Lung (tissue), 12 donors: Measurements from ENCODE around the gene ABHD5. TPM values are rescaled to one million over a fixed set of nuclear protein-coding genes. Genes with fewer than 3 reads are reported as not detected.

Source experiments
- ATAC-seq: fragments of 200-7000 bp; cut with Tn5 transposase; one replicate; pipeline ENCODE4 v1.9.1; 2020; ENCODE audit warnings: moderate number of reproducible peaks; ENCODE audit not compliant: insufficient read depth, low FRiP score
- DNase-seq, 3 donors: peaks; one replicate each; pipeline ENCODE4 v3.0.0-alpha.2; 2013 to 2017
- H3K27ac ChIP-seq, 2 donors: one replicate each; pipeline ENCODE4 v1.5.1; 2013; ENCODE audit warnings: mild to moderate bottlenecking in 2 of 2, moderate library complexity in 2 of 2, control low read depth in 1 of 2, inconsistent platforms in 1 of 2, low read depth in 1 of 2, low read length in 1 of 2
- H3K27me3 ChIP-seq, 3 donors: one replicate each; pipeline ENCODE4 v1.5.1; 2013; ENCODE audit warnings: low read length in 2 of 3; ENCODE audit not compliant: control insufficient read depth in 3 of 3, insufficient read depth in 3 of 3
- H3K36me3 ChIP-seq, 4 donors: one replicate each; pipeline ENCODE4 v1.5.1; 2013; ENCODE audit warnings: low read length in 4 of 4, mild to moderate bottlenecking in 1 of 4, moderate library complexity in 1 of 4; ENCODE audit not compliant: control insufficient read depth in 4 of 4, insufficient read depth in 4 of 4
- H3K4me1 ChIP-seq, 5 donors: one replicate each; pipeline ENCODE4 v1.5.1; 2013; ENCODE audit warnings: low read length in 5 of 5, mild to moderate bottlenecking in 2 of 5, moderate library complexity in 1 of 5; ENCODE audit not compliant: control insufficient read depth in 5 of 5, insufficient read depth in 5 of 5
- H3K4me3 ChIP-seq: one replicate; pipeline ENCODE4 v1.5.1; 2013; ENCODE audit warnings: mild to moderate bottlenecking, control low read depth, moderate library complexity
- H3K9ac ChIP-seq, 2 donors: one replicate each; pipeline ENCODE4 v1.5.1; 2013; ENCODE audit warnings: low read length in 2 of 2, control low read depth in 1 of 2; ENCODE audit not compliant: insufficient read depth in 1 of 2
- H3K9me3 ChIP-seq, 4 donors: one replicate each; pipeline ENCODE4 v1.5.1; 2013; ENCODE audit warnings: low read length in 3 of 4, mild to moderate bottlenecking in 1 of 4, moderate library complexity in 1 of 4; ENCODE audit not compliant: control insufficient read depth in 4 of 4, insufficient read depth in 3 of 4
- WGBS, 2 donors: extraction: QIAGEN DNeasy Blood & Tissue Kit; methylation state at CpG; one replicate each; pipeline ENCODE4 v1.1.7; 2013; 5-methylcytosine and 5-hydroxymethylcytosine counted together
- polyA plus RNA-seq, 2 donors: library from polyadenylated mRNA; stranded (reverse); fragments of 200-250 nt; gene quantifications; one replicate each; pipeline ENCODE4 v1.2.1, GENCODE V29; 2013
- total RNA-seq, 2 donors: library from RNA; depleted of rRNA in 1 of 2; stranded (reverse); fragments of >200 nt in 1 of 2; gene quantifications; one replicate each; pipeline ENCODE4 v1.2.1, GENCODE V29; 2014 to 2021
- TF ChIP-seq, protein P1 (sequence below): IDR thresholded peaks from 2 replicates; pipeline ENCODE4 v1.5.1; 2012; ENCODE audit warnings: mild to moderate bottlenecking; ENCODE audit errors: control extremely low read depth, extremely low read depth
- donor health status: control.
- donor health status: control.
- donor health status: Bipolar disorder and iron deficiency.
- donor health status: healthy.
- donor health status: DM: yes; HTN: yes; CAD: no.

The ABHD5 gene
- total and polyA plus RNA-seq, 4 donors: 18.3 to 31.4 (median 30.9) TPM

GRCh38 chr3:43670635-43671522 lies 19.9 kb upstream of the ABHD5 start:
- no peaks in the 10 kb centered on the region for H3K36me3 ChIP-seq
- no peaks in the 10 kb centered on the region for H3K9me3 ChIP-seq
- H3K27ac ChIP-seq: no peak overlapping the region
- TF ChIP-seq, protein P1, sequence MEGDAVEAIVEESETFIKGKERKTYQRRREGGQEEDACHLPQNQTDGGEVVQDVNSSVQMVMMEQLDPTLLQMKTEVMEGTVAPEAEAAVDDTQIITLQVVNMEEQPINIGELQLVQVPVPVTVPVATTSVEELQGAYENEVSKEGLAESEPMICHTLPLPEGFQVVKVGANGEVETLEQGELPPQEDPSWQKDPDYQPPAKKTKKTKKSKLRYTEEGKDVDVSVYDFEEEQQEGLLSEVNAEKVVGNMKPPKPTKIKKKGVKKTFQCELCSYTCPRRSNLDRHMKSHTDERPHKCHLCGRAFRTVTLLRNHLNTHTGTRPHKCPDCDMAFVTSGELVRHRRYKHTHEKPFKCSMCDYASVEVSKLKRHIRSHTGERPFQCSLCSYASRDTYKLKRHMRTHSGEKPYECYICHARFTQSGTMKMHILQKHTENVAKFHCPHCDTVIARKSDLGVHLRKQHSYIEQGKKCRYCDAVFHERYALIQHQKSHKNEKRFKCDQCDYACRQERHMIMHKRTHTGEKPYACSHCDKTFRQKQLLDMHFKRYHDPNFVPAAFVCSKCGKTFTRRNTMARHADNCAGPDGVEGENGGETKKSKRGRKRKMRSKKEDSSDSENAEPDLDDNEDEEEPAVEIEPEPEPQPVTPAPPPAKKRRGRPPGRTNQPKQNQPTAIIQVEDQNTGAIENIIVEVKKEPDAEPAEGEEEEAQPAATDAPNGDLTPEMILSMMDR: no peak
- H3K4me1 ChIP-seq: no peaks in the 10 kb centered on the region
- 95 to 97% methylated on average over 5 of the region's 5 CpGs for WGBS, 2 donors
- DNase-seq: no peak
- no peak for ATAC-seq
- H3K9ac ChIP-seq: no peak overlapping the region
- H3K4me3 ChIP-seq: no peak overlapping the region
- H3K27me3 ChIP-seq: no peaks in the 10 kb centered on the region

- Histone ChIP-seq H3K36me3 (no peaks in the 10 kb centered on the region), H3K4me3 (no peak overlapping the region), H3K27me3 (no peaks in the 10 kb centered on the region), H3K4me1 (no peaks in the 10 kb centered on the region), H3K27ac (no peak overlapping the region), H3K9me3 (no peaks in the 10 kb centered on the region), H3K9ac (no peak overlapping the region)
- ATAC-seq: no peak
- TF ChIP-seq, protein P1: no peak
- WGBS, 2 donors: 85 to 91% methylated on average over 3 of the region's 3 CpGs
- DNase-seq: no peak
Observed at GRCh38 chr3:43674345-43675085, 16.2 kb upstream of the ABHD5 start.

GRCh38 chr3:43675593-43675992 lies 15.1 kb upstream of the ABHD5 start:
- ATAC-seq (no peak), DNase-seq (no peak)
- Histone ChIP-seq H3K9me3 (no peaks in the 10 kb centered on the region), H3K27ac (no peak overlapping the region), H3K4me1 (no peaks in the 10 kb centered on the region), H3K36me3 (no peaks in the 10 kb centered on the region), H3K9ac (no peak overlapping the region), H3K27me3 (no peaks in the 10 kb centered on the region), H3K4me3 (no peak overlapping the region)
- TF ChIP-seq, protein P1: no peak
